Motor neuron (in vitro differentiated cells): ENCODE results near the gene FKBP9. TPM values are rescaled to one million over a fixed set of nuclear protein-coding genes. Genes with fewer than 3 reads are reported as not detected.
"Not testable (repeated sequence)": the region's sequence is repeated elsewhere in the genome, so short reads cannot be mapped to it uniquely, and the experiment has no call there.

Experiments
- ATAC-seq, 8 experiments: fragments of 200-7000 bp; cut with Tn5 transposase; replicated peaks in 6 of 8; 2 replicates each; pipeline ENCODE4 v1.8.0; 2021; ENCODE audit warnings: mild to moderate bottlenecking in 8 of 8, moderate library complexity in 8 of 8
- H3K27ac ChIP-seq, 2 donors: fragments of 250-450 bp; sonication (Bioruptor Pico); 2 replicates each; pipeline ENCODE4 v1.9.0; 2021; ENCODE audit warnings: antibody characterized with exemption in 2 of 2, mild to moderate bottlenecking in 2 of 2, moderate library complexity in 1 of 2
- H3K4me1 ChIP-seq, 2 donors: fragments of 250-450 bp; sonication (Bioruptor Pico); replicated peaks in 1 of 2; 2 replicates each; pipeline ENCODE4 v1.6.1; 2021; ENCODE audit warnings: antibody characterized with exemption in 2 of 2, mild to moderate bottlenecking in 2 of 2, moderate library complexity in 1 of 2
- H3K4me3 ChIP-seq, 5 donors: fragments of 250-450 bp; sonication (Bioruptor Pico); 2 replicates each; pipeline ENCODE4 v1.9.0; 2021; ENCODE audit warnings: antibody characterized with exemption in 5 of 5, mild to moderate bottlenecking in 5 of 5, moderate library complexity in 4 of 5
- WGBS, 10 experiments: fragments of 450-650 bp; shearing (Covaris generic); methylation state at CpG; one replicate each; pipeline ENCODE4 v1.0.0; 2022; 5-methylcytosine and 5-hydroxymethylcytosine counted together
- in situ Hi-C, 9 experiments: fragments of 400-800 bp; cut with MboI; loops; one replicate each; pipeline ENCODE4 v1.15.0; 2021; ENCODE audit warnings: low sequenced_read_pairs in 9 of 9, low pct_unique_long_range_greater_than_20kb in 2 of 9; ENCODE audit not compliant: unreplicated experiment in 9 of 9
- total RNA-seq, 8 experiments: library from RNA; unstranded; fragments of 300-600 nt; gene quantifications; 2 replicates each; pipeline versions ENCODE4 v1.2.3 to v1.2.4, GENCODE V29; 2022

FKBP9 gene
- total RNA-seq, 8 experiments from 2014 or later: 28.9 to 100 (median 40.4) TPM

- ATAC-seq: peak in 5 of 8 experiments; percentile 2 to 40 (median 11)
- 32 to 77% (median 59%) methylated on average over 2 to 9 of the region's 10 CpGs; no CpG with 5 or more reads in 1 of the 10 experiments for whole genome bisulfite sequencing, 10 experiments
Measured at GRCh38 chr7:32937344-32938174, 19.7 kb upstream of the FKBP9 start.

GRCh38 chr7:32941181-32941580 is 16.1 kb upstream of the FKBP9 start:
- Histone ChIP-seq H3K4me1 (peaks cover 9 to 20% of the 10 kb centered on the region in 2 donors), H3K27ac (no peak overlapping the region), H3K4me3 (peak overlapping the region; percentile 53 to 79 (median 62))
- WGBS, 10 experiments: 10 to 62% (median 25%) methylated on average over 2 to 5 of the region's 5 CpGs
- no peak for ATAC-seq
- in situ Hi-C loops: no loop called here

More at GRCh38 chr7:32937344-32938174, 19.7 kb upstream of the FKBP9 start:
- peaks cover 9 to 20% of the 10 kb centered on the region in 2 donors for H3K4me1 ChIP-seq
- peak overlapping the region; percentile 23 to 29 for H3K27ac ChIP-seq
- in situ Hi-C loops: no loop called here
- H3K4me3 ChIP-seq: no peak overlapping the region

- 0 to 20% (median 4%) methylated on average over 1 to 8 of the region's 22 CpGs for WGBS, 10 experiments
- ATAC-seq: peak; percentile 1 to 52 (median 42)
- Histone ChIP-seq H3K27ac (peak overlapping the region; percentile 61 to 90), H3K4me3 (peak overlapping the region; percentile 53 to 79 (median 62)), H3K4me1 (peaks cover 9 to 20% of the 10 kb centered on the region in 2 donors)
- in situ Hi-C loops: no loop called here
Measured at GRCh38 chr7:32941681-32942414, 15.4 kb upstream of the FKBP9 start.

- Histone ChIP-seq H3K27ac (peak overlapping the region; percentile 61 to 90), H3K4me3 (peak overlapping the region; percentile 53 to 79 (median 62)), H3K4me1 (peaks cover 7 to 13% of the 10 kb centered on the region in 2 donors)
- in situ Hi-C loops: no loop called here
- 0% methylated on average over 1 of the region's 95 CpGs; no CpG with 5 or more reads in 9 of the 10 experiments for WGBS, 10 experiments
- ATAC-seq: peak; percentile 84 to 94 (median 92)
Measured at GRCh38 chr7:32942415-32943251, 14.6 kb upstream of the FKBP9 start.

GRCh38 chr7:32943252-32944030 is 13.8 kb upstream of the FKBP9 start:
- in situ Hi-C loops: no loop called here
- 17 to 88% (median 35%) methylated on average over 1 to 4 of the region's 6 CpGs; no CpG with 5 or more reads in 3 of the 10 experiments for WGBS, 10 experiments

GRCh38 chr7:32947420-32947983 is 9.7 kb upstream of the FKBP9 start:
- no peaks in the 10 kb centered on the region for H3K4me1 ChIP-seq
- in situ Hi-C loops: no loop called here
- 45 to 89% (median 75%) methylated on average over 2 to 3 of the region's 3 CpGs; no CpG with 5 or more reads in 1 of the 10 experiments for WGBS, 10 experiments
- no peak overlapping the region for H3K4me3 ChIP-seq
- no peak for ATAC-seq
- no peak overlapping the region for H3K27ac ChIP-seq

More at GRCh38 chr7:32943252-32944030, 13.8 kb upstream of the FKBP9 start:
- no peak overlapping the region for H3K27ac ChIP-seq
- peaks cover 0 to 5% of the 10 kb centered on the region in 2 donors for H3K4me1 ChIP-seq
- H3K4me3 ChIP-seq: peak overlapping the region; percentile 53 to 79 (median 62)
- no peak for ATAC-seq

GRCh38 chr7:32948202-32948601 is 9.0 kb upstream of the FKBP9 start:
- Histone ChIP-seq H3K27ac (no peak overlapping the region), H3K4me3 (no peak overlapping the region), H3K4me1 (no peaks in the 10 kb centered on the region)
- in situ Hi-C loops: no loop called here
- ATAC-seq: no peak
- 39 to 93% (median 73%) methylated on average over 2 to 4 of the region's 4 CpGs; no CpG with 5 or more reads in 4 of the 10 experiments for WGBS, 10 experiments

- Histone ChIP-seq H3K4me1 (no peaks in the 10 kb centered on the region), H3K27ac (no peak overlapping the region), H3K4me3 (no peak overlapping the region)
- WGBS, 10 experiments: 92 to 100% (median 100%) methylated on average over 1 of the region's 1 CpG; no CpG with 5 or more reads in 6 of the 10 experiments
- in situ Hi-C loops: no loop called here
- no peak for ATAC-seq
Measured at GRCh38 chr7:32952876-32953275, 4.4 kb upstream of the FKBP9 start.

- in situ Hi-C loops: no loop called here
- peaks cover 6 to 7% of the 10 kb centered on the region in 2 donors for H3K4me1 ChIP-seq
- peak; percentile 9 to 47 (median 31) for ATAC-seq
- H3K27ac ChIP-seq: peak overlapping the region; percentile 53 to 70
- peak overlapping the region; percentile 47 to 85 (median 57) for H3K4me3 ChIP-seq
- 0 to 86% (median 52%) methylated on average over 1 to 17 of the region's 26 CpGs for WGBS, 10 experiments
Measured at GRCh38 chr7:32958046-32959025, 1.1 kb downstream of the FKBP9 start.

GRCh38 chr7:32963880-32964301 is 6.7 kb downstream of the FKBP9 start:
- peak in 3 of 8 experiments; percentile 27 to 57 (median 38) for ATAC-seq
- H3K4me3 ChIP-seq, in situ Hi-C loops, H3K27ac ChIP-seq, H3K4me1 ChIP-seq: not testable (repeated sequence)
- WGBS, 10 experiments: 0 to 90% (median 47%) methylated on average over 1 to 4 of the region's 5 CpGs; no CpG with 5 or more reads in 2 of the 10 experiments
